Erythroblast (primary cell): ENCODE results near the gene DMD.

Source experiments
- GATA1 ChIP-seq: IDR thresholded peaks from 2 replicates; pipeline ENCODE4 v1.6.1; 2011; ENCODE audit warnings: low read depth, mild to moderate bottlenecking, control low read depth, low read length, moderate library complexity
- POLR2A ChIP-seq: IDR thresholded peaks from 2 replicates; pipeline ENCODE4 v1.6.1; 2011; ENCODE audit warnings: mild to moderate bottlenecking, low read length

- TF ChIP-seq POLR2A (no peak), GATA1 (no peak)
Measured at GRCh38 chrX:31449081-31449480, 1762.3 kb downstream of the DMD start.
